ENCODE results near the gene LAMA2. TPM values are rescaled to one million over a fixed set of nuclear protein-coding genes. Genes with fewer than 3 reads are reported as not detected.

The LAMA2 gene
- total RNA-seq, 4 donors from 2014 or later, result 115 to 153 (median 134) TPM

- no peak overlapping the region for H3K27ac ChIP-seq (replicated peaks in 1 of 4)
Measured at GRCh38 chr6:129006724-129007514, 124.0 kb downstream of the LAMA2 start.

DNA sequence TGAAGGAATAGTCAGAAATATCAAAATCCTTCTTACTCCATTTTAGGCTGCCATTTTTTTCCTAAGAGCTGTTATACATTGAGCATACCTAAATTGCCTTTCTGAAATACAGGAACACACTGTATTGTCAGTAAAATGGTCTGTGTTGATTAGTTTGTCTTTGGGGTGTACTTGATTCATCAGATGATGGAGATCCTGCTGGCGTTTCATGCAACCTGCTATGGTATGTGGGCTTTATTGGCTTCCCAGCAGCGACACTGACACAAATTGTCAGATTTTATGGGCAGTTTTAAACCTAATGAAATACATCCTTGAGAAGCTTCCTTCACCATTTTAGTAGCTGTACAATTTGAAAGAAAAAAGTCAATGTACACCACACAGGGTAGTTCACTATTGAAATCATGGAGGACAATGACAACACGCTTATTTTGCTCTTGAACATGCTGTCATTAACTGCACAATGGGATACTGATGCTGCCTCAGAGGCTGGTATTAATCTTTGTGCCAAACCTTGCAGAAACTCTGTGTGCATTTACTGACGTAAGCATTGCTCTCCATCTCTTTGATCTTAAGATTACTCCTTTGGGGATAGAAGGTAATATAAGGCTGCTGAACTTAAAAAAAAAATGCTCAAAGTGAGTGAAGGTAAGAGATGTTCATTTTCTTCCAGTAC is 124.9 kb downstream of the LAMA2 start:
- 80% methylated on average over 4 of the region's 4 CpGs for WGBS
- H3K9me3 ChIP-seq, result no peaks in the 10 kb centered on the region
- no peaks in the 10 kb centered on the region for H3K27me3 ChIP-seq
- H3K36me3 ChIP-seq, result no peaks in the 10 kb centered on the region
- H3K4me3 ChIP-seq, result no peak overlapping the region
- TF ChIP-seq, protein P1, sequence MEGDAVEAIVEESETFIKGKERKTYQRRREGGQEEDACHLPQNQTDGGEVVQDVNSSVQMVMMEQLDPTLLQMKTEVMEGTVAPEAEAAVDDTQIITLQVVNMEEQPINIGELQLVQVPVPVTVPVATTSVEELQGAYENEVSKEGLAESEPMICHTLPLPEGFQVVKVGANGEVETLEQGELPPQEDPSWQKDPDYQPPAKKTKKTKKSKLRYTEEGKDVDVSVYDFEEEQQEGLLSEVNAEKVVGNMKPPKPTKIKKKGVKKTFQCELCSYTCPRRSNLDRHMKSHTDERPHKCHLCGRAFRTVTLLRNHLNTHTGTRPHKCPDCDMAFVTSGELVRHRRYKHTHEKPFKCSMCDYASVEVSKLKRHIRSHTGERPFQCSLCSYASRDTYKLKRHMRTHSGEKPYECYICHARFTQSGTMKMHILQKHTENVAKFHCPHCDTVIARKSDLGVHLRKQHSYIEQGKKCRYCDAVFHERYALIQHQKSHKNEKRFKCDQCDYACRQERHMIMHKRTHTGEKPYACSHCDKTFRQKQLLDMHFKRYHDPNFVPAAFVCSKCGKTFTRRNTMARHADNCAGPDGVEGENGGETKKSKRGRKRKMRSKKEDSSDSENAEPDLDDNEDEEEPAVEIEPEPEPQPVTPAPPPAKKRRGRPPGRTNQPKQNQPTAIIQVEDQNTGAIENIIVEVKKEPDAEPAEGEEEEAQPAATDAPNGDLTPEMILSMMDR (IDR thresholded peaks at IDR 0.05), result no peak
- TF ChIP-seq EP300 (IDR thresholded peaks at IDR 0.05), result no peak
- TF ChIP-seq POLR2AphosphoS5 (IDR thresholded peaks at IDR 0.05), result no peak
- no peak for TF ChIP-seq POLR2A (IDR thresholded peaks at IDR 0.05; ENCODE audit: low read depth)
- DNase-seq (ENCODE audit: extremely low spot score), result no peak
- H3K27ac ChIP-seq (replicated peaks in 1 of 4), result no peak overlapping the region
- H3K4me1 ChIP-seq, result peaks cover 0 to 11% (median 9%) of the 10 kb centered on the region in 4 donors
- intact Hi-C loops (cut with DNase I), result no loop called here

More at GRCh38 chr6:129006724-129007514, 124.0 kb downstream of the LAMA2 start:
- 57% methylated on average over 4 of the region's 4 CpGs for WGBS
- Histone ChIP-seq H3K4me3 (no peak overlapping the region), H3K9me3 (no peaks in the 10 kb centered on the region), H3K27me3 (no peaks in the 10 kb centered on the region), H3K36me3 (no peaks in the 10 kb centered on the region), H3K4me1 (peaks cover 0 to 11% (median 9%) of the 10 kb centered on the region in 4 donors)
- TF ChIP-seq POLR2A (IDR thresholded peaks at IDR 0.05; ENCODE audit: low read depth) (no peak), EP300 (IDR thresholded peaks at IDR 0.05) (no peak), POLR2AphosphoS5 (IDR thresholded peaks at IDR 0.05) (no peak)
- TF ChIP-seq, protein P1 (IDR thresholded peaks at IDR 0.05), result no peak
- intact Hi-C loops (cut with DNase I), result no loop called here
- no peak for DNase-seq (ENCODE audit: extremely low spot score)

GRCh38 chr6:129008591-129008990 is 125.7 kb downstream of the LAMA2 start:
- no peak for DNase-seq (ENCODE audit: extremely low spot score)
- no peak for TF ChIP-seq POLR2AphosphoS5 (IDR thresholded peaks at IDR 0.05)
- TF ChIP-seq POLR2A (IDR thresholded peaks at IDR 0.05; ENCODE audit: low read depth), result no peak
- no peak for TF ChIP-seq EP300 (IDR thresholded peaks at IDR 0.05)
- TF ChIP-seq, protein P1 (IDR thresholded peaks at IDR 0.05), result no peak
- no peak overlapping the region for H3K4me3 ChIP-seq
- no peak overlapping the region for H3K27ac ChIP-seq (replicated peaks in 1 of 4)
- intact Hi-C loops (cut with DNase I), result no loop called here
- H3K27me3 ChIP-seq, result no peaks in the 10 kb centered on the region
- H3K4me1 ChIP-seq, result peaks cover 0 to 11% (median 9%) of the 10 kb centered on the region in 4 donors
- 52% methylated on average over 2 of the region's 2 CpGs for WGBS
- no peaks in the 10 kb centered on the region for H3K36me3 ChIP-seq
- H3K9me3 ChIP-seq, result no peaks in the 10 kb centered on the region

GRCh38 chr6:129009851-129010250 is 126.9 kb downstream of the LAMA2 start:
- peaks cover 0 to 11% (median 9%) of the 10 kb centered on the region in 4 donors for H3K4me1 ChIP-seq

More at GRCh38 chr6:129009851-129010250, 126.9 kb downstream of the LAMA2 start:
- H3K4me3 ChIP-seq, result no peak overlapping the region
- H3K27me3 ChIP-seq, result no peaks in the 10 kb centered on the region
- intact Hi-C loops (cut with DNase I), result no loop called here
- no peak for DNase-seq (ENCODE audit: extremely low spot score)
- WGBS, result 39% methylated on average over 1 of the region's 1 CpG
- H3K9me3 ChIP-seq, result no peaks in the 10 kb centered on the region
- no peak overlapping the region for H3K27ac ChIP-seq (replicated peaks in 1 of 4)
- no peaks in the 10 kb centered on the region for H3K36me3 ChIP-seq
- TF ChIP-seq, protein P1 (IDR thresholded peaks at IDR 0.05), result no peak
- no peak for TF ChIP-seq POLR2A (IDR thresholded peaks at IDR 0.05; ENCODE audit: low read depth)
- no peak for TF ChIP-seq EP300 (IDR thresholded peaks at IDR 0.05)
